Transverse colon (tissue), 4 donors: ENCODE measurements around the gene PRRX1. TPM values are rescaled to one million over a fixed set of nuclear protein-coding genes. Genes with fewer than 3 reads are reported as not detected.

Source experiments
- DNase-seq: peaks from one replicate; pipeline ENCODE4 v3.0.0-alpha.2; 2019
- H3K27ac ChIP-seq, 4 donors: fragments of 200-600 bp; sonication (generic); 2 replicates each; pipeline ENCODE4 v1.5.1; 2016 to 2018; ENCODE audit warnings: inconsistent platforms in 4 of 4
- H3K27me3 ChIP-seq: fragments of 200-600 bp; sonication (generic); 2 replicates; pipeline ENCODE4 v1.5.1; 2017; ENCODE audit warnings: inconsistent platforms
- H3K36me3 ChIP-seq, 4 donors: fragments of 200-600 bp; sonication (generic); 2 replicates each; pipeline ENCODE4 v1.5.1; 2017 to 2019; ENCODE audit warnings: inconsistent platforms in 4 of 4
- H3K4me1 ChIP-seq, 4 donors: fragments of 200-600 bp; sonication (generic); 2 replicates each; pipeline ENCODE4 v1.5.1; 2017 to 2020; ENCODE audit warnings: inconsistent platforms in 4 of 4
- H3K4me3 ChIP-seq, 4 donors: fragments of 200-600 bp; sonication (generic); 1 replicate in 1 of 4; 2 replicates in 3 of 4; pipeline versions ENCODE4 v1.5.1 to v1.6.1; 2017 to 2019; ENCODE audit warnings: inconsistent platforms in 4 of 4
- H3K9me3 ChIP-seq, 2 donors: fragments of 200-600 bp; sonication (generic); 2 replicates each; pipeline ENCODE4 v1.5.1; 2017 to 2019; ENCODE audit warnings: inconsistent platforms in 2 of 2
- CTCF ChIP-seq, 5 experiments: fragments of 200-600 bp in 3 of 5; fragments of 450-650 bp in 2 of 5; sonication (generic) in 3 of 5; IDR thresholded peaks; 1 replicate in 2 of 5; 2 replicates in 3 of 5; pipeline ENCODE4 v1.5.1; 2016 to 2017; ENCODE audit warnings: antibody characterized with exemption in 5 of 5, inconsistent platforms in 3 of 5, mild to moderate bottlenecking in 2 of 5, moderate library complexity in 1 of 5
- EP300 ChIP-seq: sonication (generic); formaldehyde crosslinking; IDR thresholded peaks from one replicate; pipeline ENCODE4 v1.6.1; 2017; ENCODE audit warnings: antibody characterized with exemption, low read depth
- POLR2A ChIP-seq: fragments of 450-650 bp; IDR thresholded peaks from one replicate; pipeline ENCODE4 v1.6.1; 2016; ENCODE audit warnings: antibody characterized with exemption, mild to moderate bottlenecking, moderate library complexity
- POLR2AphosphoS5 ChIP-seq, 3 donors: sonication (generic); formaldehyde crosslinking; IDR thresholded peaks; one replicate each; pipeline ENCODE4 v1.6.1; 2016; ENCODE audit warnings: antibody characterized with exemption in 3 of 3
- WGBS, 2 donors: methylation state at CpG; one replicate each; pipeline ENCODE4 v1.1.5; 2018; ENCODE audit warnings: low coverage in 1 of 2; 5-methylcytosine and 5-hydroxymethylcytosine counted together
- in situ Hi-C, 4 donors: fragments of 200-750 bp; cut with MboI; loops; one replicate each; pipeline versions ENCODE4 v1.15.0 to v1.15.1; 2017; ENCODE audit warnings: low sequenced_read_pairs in 3 of 4, low pct_ligation_motif_present in 1 of 4, low pct_unique_long_range_greater_than_20kb in 1 of 4
- intact Hi-C: fragments of 100-400 bp; cut with DNase I; formaldehyde crosslinking; loops from one replicate; pipeline ENCODE4 v1.15.1; 2023; ENCODE audit warnings: low total_unique reads
- total RNA-seq, 4 donors: library from RNA; depleted of rRNA; stranded (reverse); fragments of >200 nt; gene quantifications; one replicate each; pipeline ENCODE4 v1.1.0, GENCODE V29; 2016

The PRRX1 gene
- total RNA-seq, 4 donors from 2014 or later = 0.75 to 9.2 (median 2.7) TPM

- Histone ChIP-seq H3K9me3 (no peaks in the 10 kb centered on the region), H3K36me3 (no peaks in the 10 kb centered on the region), H3K27ac (no peak overlapping the region), H3K27me3 (no peaks in the 10 kb centered on the region), H3K4me3 (no peak overlapping the region), H3K4me1 (no peaks in the 10 kb centered on the region)
- intact Hi-C loops (no loop called here), in situ Hi-C loops (no loop called here)
- DNase-seq = no peak
- TF ChIP-seq EP300 (no peak), CTCF (IDR thresholded peaks at IDR 0.05) (no peak), POLR2A (no peak), POLR2AphosphoS5 (IDR thresholded peaks at IDR 0.05) (no peak)
Measured at GRCh38 chr1:170620164-170620563, 43.8 kb upstream of the PRRX1 start.

GRCh38 chr1:170623171-170623570 lies 40.8 kb upstream of the PRRX1 start:
- H3K36me3 ChIP-seq = no peaks in the 10 kb centered on the region
- intact Hi-C loops (no loop called here), in situ Hi-C loops (no loop called here)
- no peak for TF ChIP-seq POLR2A
- TF ChIP-seq POLR2AphosphoS5 (IDR thresholded peaks at IDR 0.05) = no peak
- no peak for TF ChIP-seq EP300
- TF ChIP-seq CTCF (IDR thresholded peaks at IDR 0.05) = no peak
- no peaks in the 10 kb centered on the region for H3K4me1 ChIP-seq
- no peak for DNase-seq
- H3K27ac ChIP-seq = no peak overlapping the region
- WGBS, 2 donors = 33 to 37% methylated on average over 1 to 2 of the region's 2 CpGs
- H3K4me3 ChIP-seq = no peak overlapping the region
- H3K27me3 ChIP-seq = no peaks in the 10 kb centered on the region
- no peaks in the 10 kb centered on the region for H3K9me3 ChIP-seq

GRCh38 chr1:170624146-170624545 lies 39.8 kb upstream of the PRRX1 start:
- intact Hi-C loops = no loop called here
- TF ChIP-seq POLR2AphosphoS5 (IDR thresholded peaks at IDR 0.05) (no peak), CTCF (IDR thresholded peaks at IDR 0.05) (no peak), EP300 (no peak), POLR2A (no peak)

GRCh38 chr1:170630977-170631376 lies 33.0 kb upstream of the PRRX1 start:
- no peaks in the 10 kb centered on the region for H3K4me1 ChIP-seq
- DNase-seq = no peak
- TF ChIP-seq CTCF (IDR thresholded peaks at IDR 0.05) (no peak), EP300 (no peak), POLR2A (no peak)
- H3K27me3 ChIP-seq = no peaks in the 10 kb centered on the region
- no peaks in the 10 kb centered on the region for H3K9me3 ChIP-seq
- in situ Hi-C loops (no loop called here), intact Hi-C loops (no loop called here)
- 70 to 94% methylated on average over 3 of the region's 7 CpGs for WGBS, 2 donors
- no peak overlapping the region for H3K27ac ChIP-seq
- H3K36me3 ChIP-seq = no peaks in the 10 kb centered on the region
- H3K4me3 ChIP-seq = no peak overlapping the region

More at GRCh38 chr1:170624146-170624545, 39.8 kb upstream of the PRRX1 start:
- no peak overlapping the region for H3K27ac ChIP-seq
- 83 to 93% methylated on average over 2 of the region's 2 CpGs for WGBS, 2 donors
- H3K9me3 ChIP-seq = no peaks in the 10 kb centered on the region
- no peaks in the 10 kb centered on the region for H3K4me1 ChIP-seq
- no peak overlapping the region for H3K4me3 ChIP-seq
- in situ Hi-C loops = no loop called here
- H3K36me3 ChIP-seq = no peaks in the 10 kb centered on the region
- DNase-seq = no peak
- H3K27me3 ChIP-seq = no peaks in the 10 kb centered on the region
